SK-N-SH treated with all-trans-retinoic acid at 6 μM for 48 hours (cell line): ENCODE measurements around the gene THSD4.

ENCODE experiments used
- ARNTL ChIP-seq: fragments of 450-650 bp; formaldehyde crosslinking; IDR thresholded peaks from 2 replicates; pipeline ENCODE4 v1.5.0; 2020; ENCODE audit warnings: low read depth, mild to moderate bottlenecking, moderate library complexity, borderline replicate concordance
- CSDC2 ChIP-seq: fragments of 250-450 bp; sonication (Bioruptor Pico); IDR thresholded peaks from 2 replicates; pipeline ENCODE4 v1.5.0; 2020; ENCODE audit warnings: mild to moderate bottlenecking, moderate library complexity
- OSR1 ChIP-seq: fragments of 250-450 bp; sonication (Bioruptor Pico); IDR thresholded peaks from 2 replicates; pipeline ENCODE4 v1.8.0; 2022; ENCODE audit warnings: moderate library complexity, mild to moderate bottlenecking, inconsistent platforms
- RARB ChIP-seq: fragments of 250-450 bp; sonication (Bioruptor Pico); IDR thresholded peaks from 2 replicates; pipeline ENCODE4 v1.8.0; 2021; ENCODE audit warnings: mild to moderate bottlenecking, moderate library complexity
- SNAI2 ChIP-seq: fragments of 250-450 bp; sonication (Bioruptor Pico); IDR thresholded peaks from 2 replicates; pipeline ENCODE4 v1.5.0; 2020; ENCODE audit warnings: mild to moderate bottlenecking, moderate library complexity
- ZC3H10 ChIP-seq: fragments of 250-450 bp; sonication (Bioruptor Pico); IDR thresholded peaks from 2 replicates; pipeline ENCODE4 v1.5.1; 2021; ENCODE audit warnings: mild to moderate bottlenecking, moderate library complexity
- ZFP3 ChIP-seq: fragments of 250-450 bp; sonication (Bioruptor Pico); IDR thresholded peaks from 2 replicates; pipeline ENCODE4 v1.5.0; 2020; ENCODE audit warnings: mild to moderate bottlenecking, moderate library complexity
- ZNF565 ChIP-seq: fragments of 450-650 bp; formaldehyde crosslinking; conservative IDR thresholded peaks from 2 replicates; pipeline ENCODE4 v1.5.0; 2020; ENCODE audit warnings: low read depth, mild to moderate bottlenecking, moderate library complexity
- ZNF8 ChIP-seq: fragments of 450-650 bp; formaldehyde crosslinking; IDR thresholded peaks from 2 replicates; pipeline ENCODE4 v1.5.0; 2020; ENCODE audit warnings: mild to moderate bottlenecking, moderate library complexity
- TF ChIP-seq, protein P1 (sequence below): fragments of 250-450 bp; sonication (Bioruptor Pico); IDR thresholded peaks from 2 replicates; pipeline ENCODE4 v1.8.0; 2020; ENCODE audit warnings: mild to moderate bottlenecking, moderate library complexity, borderline replicate concordance
- TF ChIP-seq, protein P2 (sequence below): fragments of 250-450 bp; sonication (Bioruptor Pico); IDR thresholded peaks from 2 replicates; pipeline ENCODE4 v1.5.1; 2021; ENCODE audit warnings: mild to moderate bottlenecking, moderate library complexity

- TF ChIP-seq ZNF565 (CRISPR knock-in tag) (no peak), ZFP3 (CRISPR knock-in tag) (no peak), ZC3H10 (no peak), ZNF8 (CRISPR knock-in tag) (no peak), ARNTL (CRISPR knock-in tag) (no peak), RARB (no peak), OSR1 (CRISPR knock-in tag) (no peak), SNAI2 (CRISPR knock-in tag) (no peak), CSDC2 (no peak)
- TF ChIP-seq, protein P1, sequence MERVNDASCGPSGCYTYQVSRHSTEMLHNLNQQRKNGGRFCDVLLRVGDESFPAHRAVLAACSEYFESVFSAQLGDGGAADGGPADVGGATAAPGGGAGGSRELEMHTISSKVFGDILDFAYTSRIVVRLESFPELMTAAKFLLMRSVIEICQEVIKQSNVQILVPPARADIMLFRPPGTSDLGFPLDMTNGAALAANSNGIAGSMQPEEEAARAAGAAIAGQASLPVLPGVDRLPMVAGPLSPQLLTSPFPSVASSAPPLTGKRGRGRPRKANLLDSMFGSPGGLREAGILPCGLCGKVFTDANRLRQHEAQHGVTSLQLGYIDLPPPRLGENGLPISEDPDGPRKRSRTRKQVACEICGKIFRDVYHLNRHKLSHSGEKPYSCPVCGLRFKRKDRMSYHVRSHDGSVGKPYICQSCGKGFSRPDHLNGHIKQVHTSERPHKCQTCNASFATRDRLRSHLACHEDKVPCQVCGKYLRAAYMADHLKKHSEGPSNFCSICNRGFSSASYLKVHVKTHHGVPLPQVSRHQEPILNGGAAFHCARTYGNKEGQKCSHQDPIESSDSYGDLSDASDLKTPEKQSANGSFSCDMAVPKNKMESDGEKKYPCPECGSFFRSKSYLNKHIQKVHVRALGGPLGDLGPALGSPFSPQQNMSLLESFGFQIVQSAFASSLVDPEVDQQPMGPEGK (CRISPR knock-in tag) = no peak
- TF ChIP-seq, protein P2, sequence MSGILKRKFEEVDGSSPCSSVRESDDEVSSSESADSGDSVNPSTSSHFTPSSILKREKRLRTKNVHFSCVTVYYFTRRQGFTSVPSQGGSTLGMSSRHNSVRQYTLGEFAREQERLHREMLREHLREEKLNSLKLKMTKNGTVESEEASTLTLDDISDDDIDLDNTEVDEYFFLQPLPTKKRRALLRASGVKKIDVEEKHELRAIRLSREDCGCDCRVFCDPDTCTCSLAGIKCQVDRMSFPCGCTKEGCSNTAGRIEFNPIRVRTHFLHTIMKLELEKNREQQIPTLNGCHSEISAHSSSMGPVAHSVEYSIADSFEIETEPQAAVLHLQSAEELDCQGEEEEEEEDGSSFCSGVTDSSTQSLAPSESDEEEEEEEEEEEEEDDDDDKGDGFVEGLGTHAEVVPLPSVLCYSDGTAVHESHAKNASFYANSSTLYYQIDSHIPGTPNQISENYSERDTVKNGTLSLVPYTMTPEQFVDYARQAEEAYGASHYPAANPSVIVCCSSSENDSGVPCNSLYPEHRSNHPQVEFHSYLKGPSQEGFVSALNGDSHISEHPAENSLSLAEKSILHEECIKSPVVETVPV (CRISPR knock-in tag) = no peak
Observed at GRCh38 chr15:71279757-71280141, 164.5 kb downstream of the THSD4 start.
